HG02588 (cell line): ENCODE results near the gene VSX1.

Experiments
- ATAC-seq: cut with Tn5 transposase; IDR thresholded peaks from one replicate; pipeline ENCODE4 v1.9.1; 2021; ENCODE audit warnings: mild to moderate bottlenecking, moderate library complexity; ENCODE audit not compliant: unreplicated experiment

The VSX1 gene

GRCh38 chr20:25042531-25043498 is 39.1 kb downstream of the VSX1 start:
- ATAC-seq = peak; percentile 74

GRCh38 chr20:25041813-25042530 is 40.0 kb downstream of the VSX1 start:
- ATAC-seq = no peak

DNA sequence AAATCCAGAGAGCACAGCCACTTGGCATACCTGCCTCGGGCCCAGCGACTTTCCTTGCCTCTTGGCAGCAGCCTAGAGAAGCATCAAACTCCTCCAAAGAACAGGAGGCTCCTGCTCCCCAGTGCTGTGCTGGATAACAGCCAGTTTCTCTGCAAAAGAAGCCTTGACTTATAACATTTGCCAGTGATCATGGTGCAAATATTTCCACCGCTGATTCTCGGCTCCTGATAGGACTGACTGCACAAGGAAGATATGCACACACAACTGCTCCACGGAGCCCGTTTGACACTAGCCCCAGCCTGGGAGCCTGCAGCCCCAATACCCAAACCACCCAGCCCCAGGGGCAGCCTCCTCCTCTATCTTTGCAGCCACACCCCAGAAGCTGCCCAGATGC is 41.5 kb downstream of the VSX1 start:
- no peak for ATAC-seq

- no peak for ATAC-seq
These were observed 42.1 kb downstream of the VSX1 start for GRCh38 chr20:25039697-25040437.

DNA sequence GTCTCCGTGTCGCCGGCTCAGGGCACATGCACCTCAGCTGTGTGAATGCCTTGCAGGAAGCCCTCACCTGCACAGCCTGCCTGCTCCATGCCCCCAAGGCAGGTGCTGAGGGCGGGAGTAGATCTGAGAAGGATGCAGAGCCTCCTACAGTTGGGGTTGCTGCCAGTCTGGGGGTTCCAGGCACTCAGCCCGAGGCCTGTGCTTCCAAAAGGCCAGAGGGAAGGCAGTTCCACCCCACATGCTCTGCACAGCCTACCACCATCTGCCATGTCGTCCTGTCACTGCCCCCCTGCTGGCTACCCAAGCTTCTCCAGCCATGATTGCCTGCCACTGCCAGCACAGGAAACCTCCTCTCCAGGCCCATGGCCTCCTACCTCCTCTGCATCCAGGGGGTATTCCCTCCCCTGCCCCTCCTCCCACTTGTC is 43.3 kb downstream of the VSX1 start:
- no peak for ATAC-seq

GRCh38 chr20:25038103-25038410 is 43.9 kb downstream of the VSX1 start:
- ATAC-seq = no peak

- ATAC-seq = no peak
These were observed 44.4 kb downstream of the VSX1 start for GRCh38 chr20:25037288-25038102.

DNA sequence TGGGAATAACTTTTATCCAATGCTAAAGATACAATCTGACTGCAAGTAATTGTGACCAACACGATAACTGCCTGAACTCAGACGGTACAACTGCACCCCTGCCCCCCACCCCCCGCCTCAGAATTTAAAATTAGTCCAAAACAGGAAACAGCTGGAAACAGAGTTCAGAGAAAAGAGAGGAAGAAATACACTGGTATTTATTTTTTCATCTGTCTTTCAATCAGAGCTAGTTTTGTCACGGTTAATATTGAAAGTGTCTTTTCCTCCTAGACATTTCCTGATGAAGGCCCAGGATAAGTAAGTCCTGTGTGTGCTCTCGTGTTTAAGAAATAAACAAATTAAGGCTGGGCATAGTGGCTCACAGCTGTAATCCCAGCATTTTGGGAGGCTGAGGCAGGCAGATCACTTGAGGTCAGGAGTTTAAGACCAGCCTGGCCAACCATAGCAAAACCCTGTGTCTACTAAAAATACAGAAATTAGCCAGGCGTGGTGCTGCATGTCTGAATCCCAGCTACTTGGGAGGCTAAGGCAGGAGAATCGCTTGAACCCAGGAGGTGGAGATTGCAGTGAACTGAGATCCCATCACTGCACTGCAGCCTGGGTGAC is 45.5 kb downstream of the VSX1 start:
- ATAC-seq = no peak

DNA sequence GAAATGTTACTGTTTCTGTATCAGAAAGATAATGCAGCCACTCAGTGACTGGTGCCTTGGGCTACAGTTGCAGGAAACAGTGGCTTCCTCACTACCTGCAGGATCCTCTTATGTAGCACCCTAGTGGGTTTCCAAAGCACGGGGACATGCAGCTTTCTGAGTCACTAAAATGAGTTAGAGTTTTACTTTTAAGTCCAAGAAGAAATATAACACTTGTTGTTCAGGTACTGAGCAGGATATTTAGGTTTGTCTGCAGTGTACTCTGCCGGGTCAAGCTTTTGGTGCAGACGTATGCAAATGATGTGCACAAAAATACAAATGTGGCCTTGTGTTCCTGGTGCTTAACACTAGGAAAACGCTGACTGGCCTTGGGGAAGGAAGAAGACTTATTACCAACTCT is 46.0 kb downstream of the VSX1 start:
- ATAC-seq = no peak

GRCh38 chr20:25033924-25034300 is 48.0 kb downstream of the VSX1 start:
- no peak for ATAC-seq

DNA sequence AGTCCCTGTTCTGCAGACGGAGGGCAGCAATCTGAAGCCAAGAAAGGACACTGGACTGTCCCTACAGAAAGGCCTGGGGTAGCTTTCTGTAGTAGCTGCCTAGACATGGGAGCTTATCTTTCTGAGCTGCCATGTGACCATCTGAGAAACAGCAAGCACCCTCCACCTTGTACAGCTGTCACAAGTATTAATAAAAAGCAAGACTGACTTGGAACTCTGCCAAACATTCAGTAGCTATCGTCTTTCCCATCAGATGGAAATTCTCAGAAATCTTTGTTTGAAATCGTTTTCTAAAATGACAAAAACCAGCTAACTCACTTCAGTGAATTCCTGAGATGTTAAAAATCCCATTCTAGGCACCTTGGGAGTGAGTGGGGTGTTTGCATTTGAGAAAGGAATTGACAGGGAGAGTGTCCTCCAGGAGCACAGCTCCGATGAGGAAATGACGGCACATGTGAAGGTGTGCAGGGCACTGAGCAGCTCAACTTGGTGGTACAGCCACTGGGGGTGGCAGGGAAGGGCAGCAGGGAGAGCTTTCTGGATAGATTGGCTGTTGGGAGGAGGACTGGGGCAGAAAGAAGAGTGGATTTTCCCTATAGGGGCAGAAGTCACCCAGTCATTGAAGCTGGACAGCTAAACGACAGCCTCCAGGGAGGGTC is 48.5 kb downstream of the VSX1 start:
- no peak for ATAC-seq

- no peak for ATAC-seq
These were observed 49.3 kb downstream of the VSX1 start for GRCh38 chr20:25032478-25033264.

GRCh38 chr20:25032065-25032477 is 49.9 kb downstream of the VSX1 start:
- ATAC-seq = no peak

DNA sequence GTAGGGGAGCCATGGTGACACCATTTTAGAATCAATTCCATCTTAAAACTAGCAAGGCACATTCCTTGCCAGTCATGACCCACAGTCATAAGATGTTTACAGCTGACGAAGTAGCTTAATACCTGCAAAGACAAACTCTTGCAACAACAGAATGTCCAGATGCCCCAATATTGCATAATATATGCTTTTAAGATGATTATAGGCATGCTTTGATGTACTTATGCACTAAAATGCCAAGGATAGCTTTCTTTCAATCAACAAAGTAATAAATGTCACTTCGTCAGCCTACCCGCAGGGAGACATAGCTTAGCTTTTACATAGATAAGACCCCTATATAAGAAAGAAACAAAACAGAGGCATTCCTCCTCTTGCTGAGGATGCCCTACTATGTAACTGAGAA is 50.7 kb downstream of the VSX1 start:
- ATAC-seq = no peak

DNA sequence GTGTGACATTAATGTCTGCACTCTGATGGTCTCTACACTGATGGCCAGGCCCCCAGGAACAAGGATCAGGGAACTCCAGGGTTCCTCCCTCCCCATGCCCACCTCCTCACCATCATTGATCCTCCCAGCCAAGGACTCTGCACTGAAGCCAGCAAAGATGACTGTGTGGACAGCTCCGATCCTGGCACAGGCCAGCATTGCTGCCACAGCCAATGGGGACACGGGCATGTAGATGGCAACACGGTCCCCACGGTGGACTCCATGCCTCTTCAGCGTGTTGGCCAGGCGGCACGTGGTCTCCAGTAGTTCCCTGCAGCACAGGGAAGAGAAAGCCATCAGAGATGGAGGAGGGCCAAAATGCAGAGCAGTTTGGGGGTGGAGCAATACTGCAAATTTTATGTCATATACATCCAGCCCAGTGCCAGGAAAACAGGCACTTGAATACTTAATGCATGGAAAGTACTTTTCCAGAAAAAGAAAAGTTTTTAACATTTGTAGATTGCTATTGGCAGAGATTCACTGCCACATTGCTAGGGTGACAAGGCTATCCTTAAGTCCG is 51.2 kb downstream of the VSX1 start:
- ATAC-seq = no peak

DNA sequence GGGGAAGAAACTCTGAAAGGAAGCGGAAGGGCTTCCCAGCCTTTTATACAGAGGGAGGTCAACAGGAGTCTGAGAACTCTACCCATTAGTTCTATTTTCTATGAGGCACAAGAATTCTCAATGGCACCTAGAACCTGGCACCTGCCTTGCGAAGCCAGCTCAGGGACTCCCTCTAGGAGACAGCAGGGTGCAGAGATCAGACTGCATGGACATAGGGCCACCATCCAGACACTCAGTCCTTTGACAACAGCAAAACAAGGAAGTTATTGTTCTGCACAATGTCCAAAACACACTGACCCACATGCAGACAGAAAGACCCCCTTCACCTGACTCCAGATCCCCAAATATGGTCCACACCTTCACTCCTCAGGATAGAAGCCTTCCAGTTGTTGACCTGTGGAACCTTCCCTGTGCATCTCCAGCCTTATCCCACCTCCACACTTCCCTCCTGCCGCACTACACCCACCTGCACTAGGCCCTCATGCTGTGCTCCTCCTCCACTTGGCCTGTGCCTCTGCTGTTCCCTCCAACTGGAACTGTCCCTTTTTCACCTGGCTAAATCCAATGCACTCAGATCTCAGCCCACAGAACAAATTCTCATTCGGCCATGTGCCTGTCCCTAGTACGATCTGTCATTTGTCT is 51.8 kb downstream of the VSX1 start:
- ATAC-seq = no peak

DNA sequence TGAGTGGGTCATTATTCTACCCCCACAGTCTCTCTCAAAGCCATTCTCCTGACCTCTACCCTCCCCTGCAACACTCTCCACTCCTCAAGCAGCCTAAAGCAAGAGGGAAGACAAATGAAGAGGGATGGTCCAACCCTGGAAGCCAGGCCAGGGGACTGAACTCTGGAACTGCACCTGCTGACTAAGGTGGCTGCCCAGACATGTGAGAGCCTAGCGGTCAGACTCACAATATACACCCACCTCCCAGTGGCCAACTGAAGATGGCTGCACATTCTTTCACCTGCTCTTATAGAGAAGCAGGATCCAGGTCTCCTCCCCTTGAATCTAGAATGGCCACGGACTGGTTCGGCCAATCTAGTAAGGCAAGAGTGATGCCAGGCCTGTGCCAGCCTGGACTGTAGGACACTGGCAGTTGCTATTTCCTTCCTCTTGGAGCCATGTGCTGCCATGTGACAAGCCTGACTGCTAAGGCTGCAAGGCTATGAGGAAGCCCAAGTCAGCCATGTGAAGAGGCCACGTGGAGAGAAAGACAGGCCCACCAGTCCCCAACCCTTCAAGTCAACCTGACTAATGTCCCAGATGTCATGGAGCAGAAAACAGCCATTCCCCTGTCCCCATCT is 55.8 kb downstream of the VSX1 start:
- no peak for ATAC-seq
